Mammary epithelial cell (primary cell): ENCODE results near the gene EEIG2.

Experiments
- EZH2 ChIP-seq: IDR thresholded peaks from 2 replicates; pipeline ENCODE4 v1.6.1; 2012; ENCODE audit warnings: low read length, inconsistent platforms, borderline replicate concordance
- TF ChIP-seq, protein P1 (sequence below), 2 donors: IDR thresholded peaks in 1 of 2; conservative IDR thresholded peaks in 1 of 2; 2 replicates each; pipeline ENCODE4 v1.5.1; 2011 to 2012; ENCODE audit warnings: inconsistent platforms in 2 of 2, low read length in 2 of 2, mild to moderate bottlenecking in 2 of 2, control low read depth in 1 of 2, low read depth in 1 of 2; ENCODE audit not compliant: insufficient read depth in 1 of 2; ENCODE audit errors: extremely low read depth in 1 of 2

- TF ChIP-seq, protein P1, sequence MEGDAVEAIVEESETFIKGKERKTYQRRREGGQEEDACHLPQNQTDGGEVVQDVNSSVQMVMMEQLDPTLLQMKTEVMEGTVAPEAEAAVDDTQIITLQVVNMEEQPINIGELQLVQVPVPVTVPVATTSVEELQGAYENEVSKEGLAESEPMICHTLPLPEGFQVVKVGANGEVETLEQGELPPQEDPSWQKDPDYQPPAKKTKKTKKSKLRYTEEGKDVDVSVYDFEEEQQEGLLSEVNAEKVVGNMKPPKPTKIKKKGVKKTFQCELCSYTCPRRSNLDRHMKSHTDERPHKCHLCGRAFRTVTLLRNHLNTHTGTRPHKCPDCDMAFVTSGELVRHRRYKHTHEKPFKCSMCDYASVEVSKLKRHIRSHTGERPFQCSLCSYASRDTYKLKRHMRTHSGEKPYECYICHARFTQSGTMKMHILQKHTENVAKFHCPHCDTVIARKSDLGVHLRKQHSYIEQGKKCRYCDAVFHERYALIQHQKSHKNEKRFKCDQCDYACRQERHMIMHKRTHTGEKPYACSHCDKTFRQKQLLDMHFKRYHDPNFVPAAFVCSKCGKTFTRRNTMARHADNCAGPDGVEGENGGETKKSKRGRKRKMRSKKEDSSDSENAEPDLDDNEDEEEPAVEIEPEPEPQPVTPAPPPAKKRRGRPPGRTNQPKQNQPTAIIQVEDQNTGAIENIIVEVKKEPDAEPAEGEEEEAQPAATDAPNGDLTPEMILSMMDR (conservative IDR thresholded peaks at IDR 0.05 in 1 of 2, IDR thresholded peaks at IDR 0.05 in 1 of 2; ENCODE audit: extremely low read depth in 1 of 2, insufficient read depth in 1 of 2, low read depth in 1 of 2, low read length in 2 of 2), result no peak
- TF ChIP-seq EZH2, result no peak
Observed at GRCh38 chr1:108565512-108565911, 5.6 kb downstream of the EEIG2 start.
